Ovary (tissue), 9 donors: ENCODE data around the gene ARPP19. TPM values are rescaled to one million over a fixed set of nuclear protein-coding genes. Genes with fewer than 3 reads are reported as not detected.

Source experiments
- DNase-seq, 5 donors: peaks; one replicate each; pipeline ENCODE4 v3.0.0-alpha.2; 2019 to 2020
- H3K27ac ChIP-seq, 2 donors: fragments of 200-600 bp; one replicate each; pipeline versions ENCODE4 v1.5.1 to v1.8.0; 2019 to 2022
- H3K27me3 ChIP-seq: fragments of 200-600 bp; one replicate; pipeline ENCODE4 v1.8.0; 2022
- H3K36me3 ChIP-seq: fragments of 200-600 bp; sonication (generic); one replicate; pipeline ENCODE4 v1.5.1; 2019
- H3K4me1 ChIP-seq: one replicate; pipeline ENCODE4 v1.8.1; 2013; ENCODE audit warnings: mild to moderate bottlenecking, moderate library complexity; ENCODE audit not compliant: insufficient read depth
- H3K4me3 ChIP-seq: fragments of 200-600 bp; sonication (generic); one replicate; pipeline ENCODE4 v1.5.1; 2017
- H3K9me3 ChIP-seq, 2 donors: fragments of 200-600 bp in 1 of 2; sonication (generic) in 1 of 2; one replicate each; pipeline versions ENCODE4 v1.5.1 to v1.8.1; 2013 to 2019; ENCODE audit warnings: mild to moderate bottlenecking in 1 of 2, moderate library complexity in 1 of 2
- CTCF ChIP-seq, 3 donors: fragments of 450-650 bp in 2 of 3; fragments of 200-600 bp in 1 of 3; IDR thresholded peaks; one replicate each; pipeline versions ENCODE4 v1.5.1 to v1.8.0; 2016 to 2022; ENCODE audit warnings: antibody characterized with exemption in 3 of 3, mild to moderate bottlenecking in 1 of 3
- EP300 ChIP-seq: sonication (generic); formaldehyde crosslinking; IDR thresholded peaks from one replicate; pipeline ENCODE4 v1.6.1; 2017; ENCODE audit warnings: antibody characterized with exemption
- POLR2A ChIP-seq: fragments of 450-650 bp; IDR thresholded peaks from one replicate; pipeline ENCODE4 v1.6.1; 2017; ENCODE audit warnings: antibody characterized with exemption, mild to moderate bottlenecking, moderate library complexity
- WGBS, 3 donors: extraction: QIAGEN DNeasy Blood & Tissue Kit in 1 of 3; methylation state at CpG; one replicate each; pipeline versions ENCODE4 v1.1.5 to v1.1.7; 2013 to 2017; 5-methylcytosine and 5-hydroxymethylcytosine counted together
- intact Hi-C, 4 donors: fragments of 100-400 bp; cut with DNase I; formaldehyde crosslinking; loops; one replicate each; pipeline versions ENCODE4 v1.11.0 to v1.15.1; 2022 to 2023
- polyA plus RNA-seq, 2 donors: library from polyadenylated mRNA; stranded (reverse); fragments of 200-250 nt in 1 of 2; fragments of 350-450 nt in 1 of 2; fragmentation: Illumina TruSeq in 1 of 2; extraction: RNeasy Lipid Tissue Mini Kit (QIAGEN cat#74804) in 1 of 2; gene quantifications; one replicate each; pipeline ENCODE4 v1.2.3, GENCODE V29; 2013 to 2014
- total RNA-seq, 7 donors: library from RNA; depleted of rRNA in 2 of 7; stranded (reverse); fragments of >200 nt in 2 of 7; fragmentation: NEBNext Ultra II Directional in 3 of 7; extraction: Animal tissue kit (Norgen Biotek cat#: 25700) in 3 of 7; gene quantifications; one replicate each; pipeline versions ENCODE4 v1.1.0 to v1.2.4, GENCODE V29; 2016 to 2023
- donor health status: DM: no; HTN: no; CAD: no; lungs with moderate emphysema.
- donor health status: DM: no; HTN: no; CAD: no.
- donor health status: Bipolar disorder and iron deficiency.
- donor health status: DM: yes; HTN: yes; CAD: no.
- donor health status: DM: no; HTN: no; CAD: no.
- donor health status: DM: yes; HTN: yes; CAD: no.

The ARPP19 gene
- total and polyA plus RNA-seq, 9 donors, result 37.9 to 158 (median 125) TPM

GRCh38 chr15:52559575-52559974 is 9.3 kb downstream of the ARPP19 start:
- Histone ChIP-seq H3K4me1 (peaks cover 7% of the 10 kb centered on the region), H3K9me3 (no peaks in the 10 kb centered on the region), H3K27ac (no peak overlapping the region), H3K4me3 (no peak overlapping the region), H3K36me3 (no peaks in the 10 kb centered on the region), H3K27me3 (no peaks in the 10 kb centered on the region)
- DNase-seq, result no peak
- TF ChIP-seq POLR2A, result no peak
- no peak for TF ChIP-seq EP300
- no peak for TF ChIP-seq CTCF (IDR thresholded peaks at IDR 0.05)
- 67 to 79% (median 70%) methylated on average over 2 of the region's 2 CpGs for WGBS, 3 donors
- intact Hi-C loops, result no loop called here

DNA sequence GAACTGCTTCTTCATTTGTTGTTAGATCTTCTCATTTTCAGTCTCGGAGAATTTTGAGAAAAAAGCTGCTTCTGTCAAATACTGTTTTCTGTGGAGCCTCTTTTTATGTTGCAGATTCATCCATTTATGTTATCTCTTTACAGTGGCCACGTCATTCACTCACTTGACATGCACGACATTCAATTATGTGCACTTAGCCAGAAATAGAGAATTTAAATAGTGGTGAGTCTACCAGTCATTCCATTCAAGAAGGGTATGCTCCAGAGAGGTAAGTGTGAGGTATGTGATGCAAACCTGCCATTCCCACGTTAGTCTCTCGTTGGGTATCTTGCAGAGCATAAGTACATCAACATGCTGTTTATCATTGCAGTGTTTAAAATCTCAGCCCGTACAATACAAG is 9.8 kb downstream of the ARPP19 start:
- no peak for TF ChIP-seq EP300
- no peak for TF ChIP-seq CTCF (IDR thresholded peaks at IDR 0.05)
- no peak for TF ChIP-seq POLR2A
- Histone ChIP-seq H3K4me3 (no peak overlapping the region), H3K36me3 (no peaks in the 10 kb centered on the region), H3K4me1 (peaks cover 7% of the 10 kb centered on the region), H3K27ac (no peak overlapping the region), H3K27me3 (no peaks in the 10 kb centered on the region), H3K9me3 (no peaks in the 10 kb centered on the region)
- no peak for DNase-seq
- WGBS, 3 donors, result 92 to 93% (median 92%) methylated on average over 6 of the region's 6 CpGs
- intact Hi-C loops, result no loop called here

DNA sequence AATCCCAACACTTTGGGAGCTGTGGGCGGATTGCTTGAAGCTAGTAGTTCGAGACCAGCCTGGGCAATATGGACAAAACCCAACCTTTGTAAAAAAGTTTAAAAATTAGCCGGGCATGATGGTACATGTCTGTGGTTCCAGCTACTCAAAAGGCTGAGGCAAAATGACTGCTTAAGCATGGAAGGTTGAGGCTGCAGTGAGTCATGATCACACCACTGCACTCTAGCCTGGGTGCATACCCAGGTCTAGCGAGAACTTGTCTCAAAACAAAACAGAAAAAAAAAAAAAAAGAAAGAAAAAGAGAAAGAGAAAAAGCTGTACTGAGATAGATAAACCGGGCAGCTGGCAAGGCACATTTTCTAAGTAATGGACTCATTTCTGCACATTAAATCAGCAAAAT is 10.6 kb downstream of the ARPP19 start:
- H3K9me3 ChIP-seq, result no peaks in the 10 kb centered on the region
- H3K27me3 ChIP-seq, result no peaks in the 10 kb centered on the region
- no peak for DNase-seq
- no peak overlapping the region for H3K27ac ChIP-seq
- no peak for TF ChIP-seq POLR2A
- no peak for TF ChIP-seq EP300
- no peak for TF ChIP-seq CTCF (IDR thresholded peaks at IDR 0.05)
- peaks cover 7% of the 10 kb centered on the region for H3K4me1 ChIP-seq
- no peak overlapping the region for H3K4me3 ChIP-seq
- intact Hi-C loops, result no loop called here
- no peaks in the 10 kb centered on the region for H3K36me3 ChIP-seq
- WGBS, 3 donors, result 85 to 88% (median 86%) methylated on average over 5 of the region's 5 CpGs

DNA sequence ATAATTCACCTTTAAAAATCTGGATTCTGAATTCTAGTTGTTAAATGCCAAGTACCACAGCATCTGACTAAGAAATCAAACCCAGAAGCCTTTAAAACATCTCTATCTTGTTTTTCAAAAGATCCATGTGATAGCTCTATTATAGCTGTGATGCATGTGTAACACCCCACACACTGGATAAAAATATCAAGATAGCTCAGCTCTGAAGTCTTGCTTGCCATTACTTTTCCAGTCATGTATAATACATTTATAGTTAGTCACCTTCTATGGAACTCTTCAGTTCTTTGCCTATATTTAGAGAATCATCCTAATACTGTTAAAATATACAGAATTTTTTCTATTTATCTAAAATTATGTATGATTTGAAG is 11.6 kb downstream of the ARPP19 start:
- no peak for TF ChIP-seq EP300
- no peak for TF ChIP-seq CTCF (IDR thresholded peaks at IDR 0.05)
- TF ChIP-seq POLR2A, result no peak
- peaks cover 7% of the 10 kb centered on the region for H3K4me1 ChIP-seq
- H3K36me3 ChIP-seq, result no peaks in the 10 kb centered on the region
- no peak overlapping the region for H3K27ac ChIP-seq
- intact Hi-C loops, result no loop called here
- no peaks in the 10 kb centered on the region for H3K27me3 ChIP-seq
- H3K9me3 ChIP-seq, result no peaks in the 10 kb centered on the region
- H3K4me3 ChIP-seq, result no peak overlapping the region
- DNase-seq, result no peak
